Posterior vena cava (tissue), 2 donors: Measurements from ENCODE around the gene MED12L. TPM values are rescaled to one million over a fixed set of nuclear protein-coding genes. Genes with fewer than 3 reads are reported as not detected.

Source experiments
- DNase-seq: peaks from one replicate; pipeline ENCODE4 v3.0.0-alpha.2; 2020; ENCODE audit warnings: low spot score
- intact Hi-C, 2 donors: fragments of 100-400 bp; cut with DNase I; formaldehyde crosslinking; loops; one replicate each; pipeline versions ENCODE4 v1.14.1 to v1.14.2; 2022 to 2023
- total RNA-seq, 2 donors: library from RNA; stranded (reverse); fragmentation: NEBNext Ultra II Directional; extraction: Animal tissue kit (Norgen Biotek cat#: 25700); gene quantifications; one replicate each; pipeline ENCODE4 v1.2.1, GENCODE V29; 2021
- donor health status: DM: yes; HTN: yes; CAD: no.
- donor health status: DM: yes; HTN: yes; CAD: no.

Gene MED12L
- total RNA-seq, 2 donors from 2014 or later = 0.60 to 1.00 TPM

GRCh38 chr3:151483961-151484520, 398.6 kb downstream of the MED12L start:
- intact Hi-C loops = no loop called here
- no peak for DNase-seq

Other genes with a start within 250 kb of the MED12L start
- gene MINDY4B, start 180.2 kb upstream of the MED12L start, total RNA-seq = not detected
- gene CLRN1, start 112.9 kb upstream of the MED12L start, total RNA-seq = not detected
- 1 to 10 TPM in 1 of 2 donors, under 1 TPM in 1; 0.83 to 1.4 TPM for gene GPR171, start 117.6 kb downstream of the MED12L start, total RNA-seq
- 1 to 10 TPM; 1.4 to 5.3 TPM for gene P2RY14, start 192.9 kb downstream of the MED12L start, total RNA-seq
- gene GPR87, start 231.2 kb downstream of the MED12L start, total RNA-seq = not detected
- 1 to 10 TPM; 1.4 to 2.7 TPM for gene P2RY13, start 243.9 kb downstream of the MED12L start, total RNA-seq